PC-9 (cell line): ENCODE data around the gene PPCDC.

ENCODE experiments used
- EZH2 ChIP-seq: fragments of 200-600 bp; sonication (generic); IDR thresholded peaks from 2 replicates; pipeline ENCODE4 v1.8.0; 2017; ENCODE audit warnings: antibody characterized with exemption, low read depth
- TF ChIP-seq, protein P1 (sequence below): fragments of 200-600 bp; sonication (generic); conservative IDR thresholded peaks from 2 replicates; pipeline ENCODE4 v1.6.1; 2017; ENCODE audit warnings: mixed run types, antibody characterized with exemption, mild to moderate bottlenecking, moderate library complexity

DNA sequence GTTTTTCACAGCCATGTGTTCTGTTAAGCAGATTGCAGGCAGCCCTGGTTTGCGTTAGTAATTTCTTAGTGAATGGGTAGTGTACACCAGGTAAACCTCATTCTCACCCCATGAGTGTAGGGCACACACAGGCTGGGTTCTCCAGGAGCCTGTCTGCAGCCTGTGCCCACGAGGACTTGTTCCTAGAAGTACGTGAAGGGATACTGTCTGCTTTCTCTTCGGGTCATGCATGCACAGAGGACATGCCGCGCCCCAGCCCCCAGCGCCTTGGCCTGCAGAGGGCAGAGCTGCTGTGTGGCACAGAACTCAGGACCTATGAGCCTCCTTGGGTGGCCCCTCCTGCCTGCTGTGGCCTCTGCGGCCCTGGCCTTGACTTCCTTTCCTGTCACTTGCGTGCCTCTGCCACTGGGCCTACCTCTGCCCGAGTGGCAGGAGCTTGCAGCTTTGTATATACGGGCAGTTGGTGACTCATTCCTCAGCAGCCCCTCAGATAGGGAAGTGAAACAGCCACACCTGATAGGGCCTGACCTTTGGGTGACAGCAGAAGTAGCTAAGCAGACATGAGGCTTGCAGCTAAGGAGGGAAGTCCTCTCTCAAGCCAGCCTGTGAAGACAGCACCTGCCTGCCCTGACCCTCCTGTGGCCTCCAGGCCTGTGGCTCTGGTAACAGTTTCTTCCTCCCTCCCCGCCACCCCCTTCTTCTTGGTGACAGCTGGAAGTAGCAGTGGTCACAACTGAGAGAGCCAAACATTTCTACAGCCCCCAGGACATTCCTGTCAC, 19.5 kb downstream of the PPCDC start:
- TF ChIP-seq, protein P1, sequence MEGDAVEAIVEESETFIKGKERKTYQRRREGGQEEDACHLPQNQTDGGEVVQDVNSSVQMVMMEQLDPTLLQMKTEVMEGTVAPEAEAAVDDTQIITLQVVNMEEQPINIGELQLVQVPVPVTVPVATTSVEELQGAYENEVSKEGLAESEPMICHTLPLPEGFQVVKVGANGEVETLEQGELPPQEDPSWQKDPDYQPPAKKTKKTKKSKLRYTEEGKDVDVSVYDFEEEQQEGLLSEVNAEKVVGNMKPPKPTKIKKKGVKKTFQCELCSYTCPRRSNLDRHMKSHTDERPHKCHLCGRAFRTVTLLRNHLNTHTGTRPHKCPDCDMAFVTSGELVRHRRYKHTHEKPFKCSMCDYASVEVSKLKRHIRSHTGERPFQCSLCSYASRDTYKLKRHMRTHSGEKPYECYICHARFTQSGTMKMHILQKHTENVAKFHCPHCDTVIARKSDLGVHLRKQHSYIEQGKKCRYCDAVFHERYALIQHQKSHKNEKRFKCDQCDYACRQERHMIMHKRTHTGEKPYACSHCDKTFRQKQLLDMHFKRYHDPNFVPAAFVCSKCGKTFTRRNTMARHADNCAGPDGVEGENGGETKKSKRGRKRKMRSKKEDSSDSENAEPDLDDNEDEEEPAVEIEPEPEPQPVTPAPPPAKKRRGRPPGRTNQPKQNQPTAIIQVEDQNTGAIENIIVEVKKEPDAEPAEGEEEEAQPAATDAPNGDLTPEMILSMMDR, result peak; percentile 73
- no peak for TF ChIP-seq EZH2
